Left forelimb (tissue), 1 donor: ENCODE results near the gene SPTLC3.

Experiments
- DNase-seq: peaks from one replicate; pipeline ENCODE4 v3.0.0-alpha.2; 2018; ENCODE audit warnings: low spot score

SPTLC3 gene

DNA sequence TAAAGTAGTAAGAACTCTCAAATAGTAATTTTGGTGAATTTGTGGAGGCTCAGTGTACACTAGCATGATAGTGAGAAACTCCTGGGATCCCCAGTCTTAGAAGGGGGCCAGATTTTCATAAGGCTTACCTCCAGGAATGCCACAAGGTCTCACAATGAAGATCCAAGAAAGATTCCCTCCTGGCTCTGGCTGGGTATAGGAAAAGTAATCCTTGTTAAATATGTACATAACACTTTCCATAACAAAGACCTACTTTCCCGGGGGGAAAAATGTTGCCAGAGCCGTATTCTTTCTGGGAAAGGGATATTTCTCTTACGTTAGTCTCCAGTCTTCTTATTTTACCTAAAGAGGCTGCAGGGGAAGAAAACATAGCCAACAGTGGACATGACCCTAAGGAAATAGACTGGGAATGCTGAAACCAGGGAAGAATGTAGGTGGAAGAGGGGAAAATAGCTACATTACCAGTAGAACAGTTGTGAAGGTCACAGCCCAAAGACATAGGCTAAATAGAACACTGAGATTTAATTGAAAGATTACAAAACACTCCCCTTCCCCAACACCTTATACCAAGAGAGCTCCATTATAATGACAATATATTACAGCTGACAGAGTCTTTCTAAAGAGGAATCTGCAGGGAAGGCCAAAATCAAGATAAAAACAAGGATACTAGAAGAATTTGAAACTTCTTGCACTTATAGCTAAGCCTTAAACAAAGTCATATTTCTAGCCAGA, 177.4 kb downstream of the SPTLC3 start:
- no peak for DNase-seq

DNA sequence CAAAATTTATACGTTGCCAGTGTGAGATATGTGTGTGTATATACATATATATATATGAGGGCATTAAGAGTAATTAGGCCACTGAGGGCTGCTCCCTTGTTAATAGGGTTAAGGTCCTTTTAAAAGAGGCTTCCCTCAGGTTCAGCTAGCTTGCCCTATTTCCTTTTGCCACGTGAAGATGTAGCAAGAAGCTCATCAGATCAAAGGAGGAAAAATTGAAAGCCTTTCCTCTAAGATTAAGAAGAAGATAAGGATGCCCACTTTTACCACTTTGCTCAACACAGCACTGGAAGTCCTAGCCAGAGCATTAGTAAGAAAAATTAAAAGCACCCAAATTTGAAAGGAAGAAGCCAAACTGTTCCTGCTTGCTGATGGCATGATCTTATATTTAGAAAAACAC, 179.1 kb downstream of the SPTLC3 start:
- DNase-seq = no peak

DNA sequence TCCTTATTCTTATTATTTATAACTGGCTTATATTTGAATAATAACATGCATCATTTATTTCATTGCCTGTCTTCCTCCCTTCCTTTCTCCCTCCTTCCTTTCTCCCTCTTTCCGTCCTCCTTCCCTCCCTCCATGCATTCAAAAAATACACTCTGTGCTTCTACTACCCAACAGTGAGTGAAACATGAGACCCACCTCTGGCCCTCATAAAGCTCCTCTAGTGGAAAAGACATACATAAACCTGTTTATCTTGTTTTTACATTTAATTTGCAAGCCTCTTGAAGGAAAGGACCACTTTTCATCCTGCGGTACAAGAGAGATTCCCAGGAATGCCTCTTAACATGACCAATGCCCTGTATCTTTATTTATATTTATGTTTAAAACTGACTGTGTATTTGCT, 190.5 kb downstream of the SPTLC3 start:
- no peak for DNase-seq

DNA sequence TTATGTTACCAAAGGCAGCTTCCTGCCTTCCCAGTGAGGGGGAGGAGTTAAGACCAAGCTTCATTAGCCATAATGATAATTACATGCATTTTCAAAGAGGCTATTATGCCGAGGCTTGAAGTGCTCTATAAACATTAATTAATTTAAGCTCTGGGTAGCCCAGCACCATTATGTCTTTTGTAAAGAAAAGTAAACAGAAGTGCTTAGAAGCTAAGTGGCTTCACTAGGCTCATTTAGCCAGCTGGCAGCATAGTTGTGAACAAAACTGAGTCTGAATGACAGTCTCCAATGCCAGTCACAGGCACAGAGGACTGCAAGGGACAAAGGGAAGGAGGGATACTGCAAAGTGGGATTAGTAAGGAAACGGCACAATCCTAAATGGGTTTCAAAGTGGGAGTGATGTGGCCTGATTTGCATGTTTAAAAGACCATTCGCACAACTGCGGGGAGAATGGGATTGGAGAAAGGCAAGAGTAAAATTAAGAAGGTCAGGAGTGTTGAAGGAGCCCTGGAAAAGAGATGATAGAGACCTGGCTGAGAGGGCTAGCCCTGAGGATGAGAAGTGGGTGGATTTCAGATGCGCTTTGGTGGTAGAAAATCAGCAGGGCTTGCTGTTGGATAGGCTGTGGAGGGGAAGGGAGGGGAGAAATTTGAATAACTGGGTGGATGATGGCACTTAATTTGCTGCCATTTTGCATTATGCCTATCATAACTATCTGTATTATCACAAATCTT, 192.2 kb downstream of the SPTLC3 start:
- no peak for DNase-seq

DNA sequence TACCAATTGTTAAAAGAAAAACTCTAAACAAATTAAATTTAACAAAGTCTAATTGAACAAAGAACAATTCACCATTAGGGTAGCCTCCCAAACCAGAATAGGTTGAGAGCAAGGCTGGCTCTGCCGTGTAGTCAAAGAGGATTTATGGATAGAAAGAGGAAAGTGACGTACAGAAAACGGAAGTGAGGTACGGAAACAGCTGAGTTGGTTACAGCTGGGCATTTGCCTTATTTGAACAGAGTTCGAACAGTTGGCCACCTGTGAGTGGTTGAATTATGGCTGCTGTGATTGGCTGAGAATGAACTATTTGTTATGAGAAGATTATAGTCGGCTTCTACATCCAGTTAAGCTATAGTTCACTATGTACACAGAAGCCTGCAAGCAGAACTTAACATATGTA, 193.8 kb downstream of the SPTLC3 start:
- no peak for DNase-seq

DNA sequence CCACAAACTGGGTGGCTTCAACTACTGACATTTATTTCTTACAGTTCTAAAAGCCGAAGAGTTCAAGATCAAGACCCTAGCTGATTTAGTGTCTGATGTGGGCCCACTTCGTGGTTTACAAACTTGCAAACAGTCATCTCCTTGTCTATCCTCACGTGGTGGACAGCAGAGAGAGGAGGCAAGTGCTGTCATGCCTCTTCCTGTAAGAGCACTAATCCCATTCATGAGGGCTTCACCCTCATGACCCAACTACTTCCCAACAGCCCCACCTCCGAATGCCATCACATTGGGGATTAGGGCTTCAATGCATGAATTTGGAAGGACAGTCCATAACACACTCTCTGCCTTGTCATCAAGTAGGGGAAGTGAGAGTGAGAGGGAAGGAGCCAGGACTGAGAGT, 196.7 kb downstream of the SPTLC3 start:
- no peak for DNase-seq

DNA sequence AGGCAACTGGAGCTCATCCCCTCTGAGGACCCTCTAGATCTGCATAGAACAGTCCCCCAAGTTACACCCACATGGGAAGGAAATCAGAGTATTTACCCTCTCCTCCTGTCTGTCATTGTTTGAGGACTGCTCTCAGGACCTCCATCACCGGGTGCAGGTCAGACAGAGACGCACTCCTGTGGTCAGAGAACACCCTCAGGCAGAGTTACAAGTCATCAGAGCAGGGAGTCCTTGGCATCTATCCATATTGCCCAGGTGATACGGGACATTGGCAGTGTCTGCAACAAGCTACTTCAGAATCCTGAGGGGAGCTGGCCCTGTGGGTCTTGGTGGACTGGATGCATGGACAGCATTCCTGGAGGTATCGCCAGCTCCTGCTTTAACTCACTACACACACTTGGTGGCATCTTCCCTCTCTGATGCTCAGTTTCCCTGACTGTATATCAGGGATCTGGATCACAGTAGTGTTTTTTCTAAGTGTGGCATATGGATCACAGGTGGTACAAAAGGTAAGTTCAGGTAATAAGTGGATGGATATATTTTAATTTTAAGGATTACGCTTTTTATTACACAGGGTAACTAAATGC, 197.2 kb downstream of the SPTLC3 start:
- DNase-seq = no peak

DNA sequence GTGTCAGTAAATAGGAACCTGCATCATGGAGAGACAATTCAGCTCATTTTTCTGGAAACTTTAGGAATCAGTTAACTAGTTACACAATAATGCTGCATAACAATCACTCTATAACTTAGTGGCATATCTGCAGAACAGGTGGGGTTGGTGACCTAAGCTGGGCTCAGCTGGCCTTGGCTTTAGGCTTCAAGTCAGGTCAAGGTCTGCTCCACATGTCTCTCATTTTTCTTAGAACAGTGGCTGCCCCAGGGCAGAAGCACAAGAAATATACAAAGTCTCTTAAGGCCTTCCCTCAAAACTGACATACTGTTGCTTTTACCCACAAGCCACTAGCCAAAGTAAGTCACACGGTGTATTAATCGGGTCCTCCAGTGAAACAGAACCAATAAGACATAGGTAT, 198.2 kb downstream of the SPTLC3 start:
- no peak for DNase-seq

DNA sequence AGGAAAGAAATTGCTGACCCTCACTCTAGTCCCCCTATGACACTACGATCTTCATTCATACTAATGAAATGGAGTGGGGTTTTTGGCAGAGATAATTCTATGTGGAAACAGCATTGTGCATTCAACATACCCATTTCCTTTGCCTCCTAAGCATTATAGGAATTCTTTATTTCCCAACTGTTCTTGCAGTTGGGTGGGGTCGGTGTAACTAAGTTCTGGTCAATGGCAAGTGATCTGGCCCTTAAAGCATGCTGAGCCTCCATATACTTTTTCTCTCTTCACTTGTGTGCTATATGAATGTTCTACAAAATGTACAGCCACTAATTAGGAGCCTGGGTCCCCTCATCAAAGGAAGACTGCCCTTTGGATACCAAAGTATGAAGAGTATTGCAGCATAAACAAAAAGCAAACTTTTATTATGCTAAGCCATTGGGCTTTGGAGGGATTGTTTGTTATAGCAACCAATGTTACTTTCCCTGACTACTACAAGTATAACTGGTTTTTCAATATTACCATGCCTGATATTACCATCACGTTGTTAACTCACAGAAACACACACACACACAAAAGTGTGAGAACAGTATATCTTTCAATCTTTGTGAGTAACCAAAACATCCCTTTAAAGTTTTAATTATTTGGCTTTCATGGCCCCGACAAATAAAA, 203.3 kb downstream of the SPTLC3 start:
- DNase-seq = no peak

DNA sequence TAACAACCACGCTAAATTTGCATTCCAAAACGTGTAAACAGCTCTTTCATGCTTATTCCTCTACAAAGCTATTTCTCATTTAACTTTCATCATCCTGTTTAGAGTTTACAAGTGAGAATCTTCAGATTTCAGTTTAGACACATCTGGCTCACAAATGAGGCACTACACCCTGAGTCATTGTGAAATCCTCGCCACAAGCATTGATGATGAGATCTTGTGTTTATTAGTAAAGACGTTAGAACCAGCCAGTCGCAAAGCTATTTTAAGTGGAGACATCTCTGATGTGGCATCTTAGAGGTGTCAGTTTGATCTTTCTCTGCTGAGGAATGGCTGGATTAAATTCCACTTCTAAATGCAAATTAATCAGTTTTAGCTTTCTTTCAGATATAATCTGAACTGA, 204.0 kb downstream of the SPTLC3 start:
- DNase-seq = no peak

DNA sequence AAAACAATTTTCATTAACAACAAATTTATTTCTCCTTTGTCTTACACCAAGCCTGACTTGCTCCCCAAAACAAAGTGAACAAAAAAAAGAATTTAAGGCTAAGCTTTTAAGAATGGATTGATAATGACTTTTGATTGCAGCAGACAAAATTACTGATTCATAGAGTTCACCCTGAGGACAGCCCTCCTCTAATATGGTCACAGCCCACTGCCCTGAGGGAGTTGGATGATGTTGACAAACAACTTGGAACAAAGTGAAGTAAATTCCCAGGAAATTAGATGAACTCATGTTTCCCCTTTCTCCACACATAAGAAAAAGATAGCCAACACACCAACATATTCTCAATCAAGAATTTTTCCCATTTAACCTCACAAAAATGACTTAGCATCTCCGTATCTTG, 204.6 kb downstream of the SPTLC3 start:
- DNase-seq = no peak

DNA sequence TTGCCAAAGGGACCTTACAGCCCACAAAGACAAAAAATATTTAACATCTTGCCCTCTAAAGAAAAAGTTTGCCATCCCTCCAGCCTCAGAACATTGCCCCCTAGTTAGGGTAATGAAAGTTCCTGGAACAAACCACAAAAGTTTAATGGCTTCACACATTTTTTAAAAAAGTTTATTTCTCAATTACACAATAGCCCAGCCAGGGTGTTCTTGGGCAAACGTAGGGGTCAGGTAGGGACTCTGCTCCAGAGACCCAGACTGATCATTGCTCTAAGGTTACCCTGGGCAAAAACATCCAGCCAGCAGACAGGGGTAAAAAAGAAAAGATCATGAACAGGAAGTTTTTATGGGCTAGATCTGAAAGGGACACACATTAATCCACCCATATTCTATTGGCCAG, 207.8 kb downstream of the SPTLC3 start:
- no peak for DNase-seq
